ENCODE data around the gene LSMEM2.

LSMEM2 gene

DNA sequence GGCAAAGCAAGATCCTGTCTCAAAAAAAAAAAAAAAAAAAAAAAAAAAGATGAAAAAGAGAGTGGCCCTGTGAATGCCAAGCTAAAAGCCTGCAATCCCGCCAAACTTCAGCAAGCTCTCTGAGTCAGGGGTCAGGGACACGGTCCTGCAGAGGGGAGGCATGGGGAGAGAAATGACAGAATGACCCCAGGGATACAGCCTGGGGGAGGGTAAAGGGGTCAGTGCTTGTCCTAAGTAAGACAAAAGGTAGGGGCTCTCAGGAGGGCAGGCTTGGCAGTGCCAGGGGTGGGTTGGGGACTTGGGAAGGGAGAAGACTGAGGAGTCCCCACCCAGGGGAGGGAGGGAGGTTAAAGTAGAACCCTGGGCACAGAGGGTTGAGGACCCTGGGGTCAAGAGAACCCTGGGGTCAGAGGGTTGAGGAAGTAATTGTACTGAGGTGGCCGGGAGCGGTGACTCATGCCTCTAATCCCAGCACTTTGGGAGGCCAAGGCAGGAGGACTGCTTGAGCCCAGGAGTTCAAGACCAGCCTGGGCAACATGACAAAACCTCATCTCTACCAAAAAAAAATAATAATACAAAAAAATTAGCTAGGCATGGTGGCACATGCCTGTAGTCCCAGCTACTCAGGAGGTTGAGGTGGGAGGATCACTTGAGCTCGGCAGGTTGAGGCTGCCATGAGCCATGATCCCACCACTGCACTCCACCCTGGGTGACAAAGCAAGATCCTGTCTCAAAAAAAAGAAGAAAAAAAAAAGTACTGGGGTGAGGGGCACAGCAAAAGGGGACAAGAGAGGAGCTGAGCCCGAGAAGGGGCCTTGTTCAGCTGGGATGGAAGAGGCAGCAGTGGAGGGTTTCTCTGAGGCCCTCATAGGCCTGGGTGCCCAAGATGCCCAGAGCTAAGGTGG, 15.2 kb upstream of the LSMEM2 start:
- Mint-ChIP-seq H3K27me3 (peaks cover 48% of the 10 kb centered on the region), H3K4me1 (peaks cover 10% of the 10 kb centered on the region), H3K4me3 (no peak overlapping the region), H3K9me3 (no peaks in the 10 kb centered on the region), H3K27ac (peak overlapping the region; percentile 28), H3K36me3 (peaks cover 3% of the 10 kb centered on the region)
- CTCF ChIA-PET, result interaction anchor here (0.6 to 1.7 kb wide), 4 partner anchors 15 to 69 kb away, joined by 3 to 7 read pairs (median 4); partner anchors contain the start of gene GNAI2
- DNase-seq, result no peak

DNA sequence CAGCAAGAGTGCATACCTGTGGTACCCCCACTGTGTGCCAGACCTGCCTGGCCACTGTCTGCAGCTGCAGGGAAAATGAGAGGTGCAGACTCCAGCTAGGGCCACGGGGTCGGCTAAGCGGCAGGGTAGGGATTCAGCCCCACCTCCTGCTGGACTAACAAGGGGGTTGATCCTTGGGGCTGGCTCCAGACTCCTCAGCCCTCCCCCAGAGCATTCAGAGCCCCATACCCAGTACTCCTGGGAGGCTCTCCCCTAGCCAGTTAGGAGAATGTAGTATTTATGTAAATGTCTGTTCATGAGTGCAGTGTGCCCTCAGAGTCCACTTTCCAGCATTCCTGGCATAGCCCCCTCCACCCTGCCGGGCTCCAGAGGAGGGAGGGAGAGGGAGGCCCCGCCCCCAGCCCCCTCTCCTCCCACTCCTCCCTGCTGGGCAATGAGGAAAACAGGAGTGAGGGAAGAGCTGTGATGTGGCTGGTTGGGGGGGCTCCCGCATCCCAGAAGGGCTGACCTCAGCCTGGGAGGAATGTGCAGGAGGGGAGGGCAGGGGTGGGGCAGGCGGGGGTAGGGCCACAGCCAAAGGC, 14.4 kb upstream of the LSMEM2 start:
- Mint-ChIP-seq H3K9me3 (no peaks in the 10 kb centered on the region), H3K27ac (peak overlapping the region; percentile 28), H3K4me3 (no peak overlapping the region), H3K4me1 (peaks cover 7% of the 10 kb centered on the region), H3K27me3 (peaks cover 54% of the 10 kb centered on the region), H3K36me3 (no peaks in the 10 kb centered on the region)
- CTCF ChIA-PET, result interaction anchor here (0.6 to 1.7 kb wide), 4 partner anchors 10 to 36 kb away, joined by 3 to 5 read pairs (median 4); partner anchors contain the start of gene GNAI2
- no peak for DNase-seq

DNA sequence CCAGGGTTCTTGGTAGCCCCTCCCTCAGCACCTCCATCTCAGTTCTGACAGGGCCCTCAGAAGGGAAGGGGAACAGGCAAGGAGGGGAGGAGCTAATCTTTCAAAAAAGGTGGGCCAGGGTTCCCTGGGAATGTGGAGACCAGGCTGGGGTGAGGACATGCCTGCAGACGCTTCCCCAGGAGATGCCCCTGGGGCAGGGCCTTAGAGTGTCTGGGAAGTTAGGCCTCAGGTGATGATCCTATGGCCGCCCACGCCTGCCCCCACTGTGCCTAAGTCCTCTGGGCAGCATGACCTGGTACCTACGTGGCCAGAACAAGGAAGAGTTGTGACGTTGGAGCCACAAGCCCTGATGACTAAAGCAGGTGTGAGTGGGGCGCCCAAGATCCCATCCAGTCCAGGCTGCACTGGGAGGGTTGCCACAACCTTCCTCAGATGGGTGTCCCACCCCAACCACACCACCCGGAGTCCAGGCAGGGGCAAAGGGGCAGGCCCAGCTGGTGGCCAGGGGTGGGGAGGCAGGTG, 13.9 kb upstream of the LSMEM2 start:
- no peaks in the 10 kb centered on the region for H3K9me3 Mint-ChIP-seq
- H3K27ac Mint-ChIP-seq, result no peak overlapping the region
- CTCF ChIA-PET, result interaction anchor here (0.6 to 1.7 kb wide), 2 partner anchors 10 to 30 kb away, joined by 3 to 4 read pairs; partner anchors contain the start of gene GNAI2

DNA sequence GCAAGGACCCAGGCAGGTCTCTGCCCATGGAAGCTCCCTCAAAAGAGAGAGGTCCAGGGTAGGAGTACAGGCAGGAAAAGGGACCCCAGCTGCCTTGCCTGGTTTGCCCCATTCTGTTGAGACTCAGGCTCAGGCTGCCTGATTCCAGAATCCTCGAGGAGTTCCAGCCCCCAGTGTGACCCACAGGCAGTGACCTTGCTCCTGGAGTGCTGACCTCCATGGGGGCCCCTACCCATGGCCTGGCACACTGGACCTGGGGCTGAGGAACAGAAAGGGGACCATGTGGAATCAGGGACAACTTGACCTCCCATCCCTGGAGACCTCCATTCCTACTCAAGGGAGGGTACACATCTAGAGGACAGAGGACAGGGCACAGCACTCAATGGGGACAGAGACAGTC, 13.3 kb upstream of the LSMEM2 start:
- Mint-ChIP-seq H3K4me1 (peaks cover under 1% of the 10 kb centered on the region), H3K9me3 (no peaks in the 10 kb centered on the region), H3K36me3 (no peaks in the 10 kb centered on the region), H3K4me3 (no peak overlapping the region), H3K27me3 (peaks cover 63% of the 10 kb centered on the region), H3K27ac (no peak overlapping the region)
- CTCF ChIA-PET, result no interaction called here
- DNase-seq, result no peak

More for the DNA sequence above, 13.9 kb upstream of the LSMEM2 start:
- Mint-ChIP-seq H3K4me3 (no peak overlapping the region), H3K27me3 (peaks cover 59% of the 10 kb centered on the region), H3K36me3 (no peaks in the 10 kb centered on the region), H3K4me1 (peaks cover 3% of the 10 kb centered on the region)
- no peak for DNase-seq

DNA sequence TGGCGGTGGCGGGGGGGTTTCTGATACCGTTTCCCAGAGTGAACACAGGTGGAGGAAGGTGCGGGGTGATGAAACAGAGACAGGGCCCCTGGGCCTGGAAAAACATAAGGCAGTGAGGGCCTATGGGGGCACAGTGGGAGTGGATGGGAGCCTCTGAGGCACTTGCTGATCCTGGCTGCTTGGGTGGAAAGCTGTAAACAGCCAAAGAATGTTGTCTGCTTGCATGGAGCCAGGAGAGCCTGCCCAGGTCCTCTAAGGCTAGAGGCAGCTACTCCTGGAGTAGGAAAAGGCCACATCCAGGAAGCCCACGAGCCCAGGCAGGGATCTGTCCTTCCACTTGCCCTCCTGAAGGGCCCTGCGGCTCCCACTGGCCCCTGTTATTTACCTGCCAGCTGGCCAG, 12.9 kb upstream of the LSMEM2 start:
- H3K9me3 Mint-ChIP-seq, result no peaks in the 10 kb centered on the region
- peaks cover 66% of the 10 kb centered on the region for H3K27me3 Mint-ChIP-seq
- no peak for DNase-seq
- no peak overlapping the region for H3K4me3 Mint-ChIP-seq
- H3K4me1 Mint-ChIP-seq, result no peaks in the 10 kb centered on the region
- H3K27ac Mint-ChIP-seq, result no peak overlapping the region
- H3K36me3 Mint-ChIP-seq, result no peaks in the 10 kb centered on the region
- CTCF ChIA-PET, result no interaction called here

DNA sequence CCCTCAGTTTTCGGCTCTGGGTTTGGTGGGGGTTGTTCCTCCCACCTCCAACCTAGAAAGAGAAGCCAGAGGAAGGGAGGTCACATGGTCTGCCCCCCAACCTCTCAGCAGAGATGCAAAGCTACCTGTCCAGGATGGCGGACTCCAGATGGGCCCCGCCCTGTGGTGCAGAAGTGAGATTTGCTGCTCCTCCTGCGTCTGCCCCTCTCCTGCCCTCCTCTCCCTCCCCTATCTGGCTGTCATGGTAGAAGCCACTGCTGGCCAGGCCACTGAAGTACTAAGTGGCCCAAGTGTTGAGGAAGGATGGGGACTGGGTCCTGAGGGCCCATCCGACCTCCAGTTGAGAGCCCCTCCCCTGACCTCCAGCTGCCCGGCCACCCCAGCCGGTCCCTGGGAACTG, 12.1 kb upstream of the LSMEM2 start:
- Mint-ChIP-seq H3K36me3 (no peaks in the 10 kb centered on the region), H3K4me3 (no peak overlapping the region), H3K9me3 (no peaks in the 10 kb centered on the region), H3K27ac (no peak overlapping the region), H3K4me1 (peaks cover under 1% of the 10 kb centered on the region), H3K27me3 (peaks cover 74% of the 10 kb centered on the region)
- DNase-seq, result no peak
- CTCF ChIA-PET, result interaction anchor here (1.0 to 1.9 kb wide), 4 partner anchors 9 to 41 kb away, joined by 3 to 8 read pairs (median 3); no protein-coding TSS in a partner anchor

DNA sequence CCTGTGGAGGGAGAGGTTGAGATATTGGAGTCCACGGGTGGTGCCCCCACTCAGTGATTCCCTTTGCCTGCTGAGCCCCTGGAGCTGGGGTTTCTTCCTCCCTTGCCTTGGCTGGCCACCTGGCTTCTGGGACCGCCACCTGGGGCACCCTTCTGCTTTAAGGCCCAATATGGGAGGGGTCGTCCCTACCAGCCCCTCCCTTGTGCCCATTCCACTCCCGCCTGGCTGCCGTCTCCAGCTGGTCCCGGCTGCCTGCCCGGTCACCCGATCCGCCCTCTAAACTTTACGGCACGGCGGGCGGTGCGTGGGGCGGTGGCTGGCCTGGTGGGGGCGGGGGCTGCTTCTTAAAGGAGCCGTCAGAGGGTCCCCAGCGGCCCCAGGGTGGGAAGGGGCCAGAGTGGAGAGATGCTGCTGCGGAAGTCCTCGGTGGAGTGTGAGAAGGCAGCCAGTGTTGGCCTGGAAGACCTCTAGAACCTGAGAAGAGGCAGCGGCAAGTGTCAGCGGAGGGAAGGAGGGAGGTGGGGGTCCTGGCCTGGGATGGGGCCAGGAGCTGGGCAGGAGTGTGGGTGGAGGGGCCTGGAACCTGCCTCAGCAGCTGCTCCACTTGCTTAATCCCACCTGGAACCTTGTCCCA, 11.5 kb upstream of the LSMEM2 start:
- no peaks in the 10 kb centered on the region for H3K9me3 Mint-ChIP-seq
- no peak overlapping the region for H3K27ac Mint-ChIP-seq
- DNase-seq, result no peak

DNA sequence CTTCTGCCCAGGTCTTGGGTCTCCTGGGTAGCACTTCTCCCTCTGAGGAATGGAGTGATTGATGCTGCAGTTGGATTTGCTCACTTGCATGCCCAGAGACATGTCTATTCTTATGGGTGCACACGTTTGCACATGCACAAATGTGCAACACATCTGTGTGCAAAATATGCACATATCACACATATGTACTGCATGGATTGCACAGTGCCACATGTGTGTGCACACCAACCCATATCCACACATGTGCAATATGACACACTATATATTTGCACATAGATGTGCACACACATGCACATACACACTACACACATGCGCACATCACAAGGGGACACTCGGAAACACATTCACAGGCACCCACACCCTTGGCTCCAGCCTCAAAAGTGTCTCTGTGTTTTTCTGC, 10.6 kb upstream of the LSMEM2 start:
- CTCF ChIA-PET, result interaction anchor here (1.5 to 1.9 kb wide), 2 partner anchors 38 to 42 kb away, joined by 3 to 8 read pairs; no protein-coding TSS in a partner anchor
- Mint-ChIP-seq H3K27me3 (peaks cover 78% of the 10 kb centered on the region), H3K27ac (no peak overlapping the region), H3K4me3 (no peak overlapping the region), H3K4me1 (peaks cover 9% of the 10 kb centered on the region), H3K36me3 (no peaks in the 10 kb centered on the region), H3K9me3 (no peaks in the 10 kb centered on the region)
- no peak for DNase-seq

More for the DNA sequence above, 11.5 kb upstream of the LSMEM2 start:
- H3K36me3 Mint-ChIP-seq, result no peaks in the 10 kb centered on the region
- peaks cover 3% of the 10 kb centered on the region for H3K4me1 Mint-ChIP-seq
- H3K4me3 Mint-ChIP-seq, result no peak overlapping the region
- CTCF ChIA-PET, result interaction anchor here (0.5 to 1.9 kb wide), 5 partner anchors 10 to 41 kb away, joined by 3 to 8 read pairs (median 3); no protein-coding TSS in a partner anchor
- peaks cover 74% of the 10 kb centered on the region for H3K27me3 Mint-ChIP-seq

DNA sequence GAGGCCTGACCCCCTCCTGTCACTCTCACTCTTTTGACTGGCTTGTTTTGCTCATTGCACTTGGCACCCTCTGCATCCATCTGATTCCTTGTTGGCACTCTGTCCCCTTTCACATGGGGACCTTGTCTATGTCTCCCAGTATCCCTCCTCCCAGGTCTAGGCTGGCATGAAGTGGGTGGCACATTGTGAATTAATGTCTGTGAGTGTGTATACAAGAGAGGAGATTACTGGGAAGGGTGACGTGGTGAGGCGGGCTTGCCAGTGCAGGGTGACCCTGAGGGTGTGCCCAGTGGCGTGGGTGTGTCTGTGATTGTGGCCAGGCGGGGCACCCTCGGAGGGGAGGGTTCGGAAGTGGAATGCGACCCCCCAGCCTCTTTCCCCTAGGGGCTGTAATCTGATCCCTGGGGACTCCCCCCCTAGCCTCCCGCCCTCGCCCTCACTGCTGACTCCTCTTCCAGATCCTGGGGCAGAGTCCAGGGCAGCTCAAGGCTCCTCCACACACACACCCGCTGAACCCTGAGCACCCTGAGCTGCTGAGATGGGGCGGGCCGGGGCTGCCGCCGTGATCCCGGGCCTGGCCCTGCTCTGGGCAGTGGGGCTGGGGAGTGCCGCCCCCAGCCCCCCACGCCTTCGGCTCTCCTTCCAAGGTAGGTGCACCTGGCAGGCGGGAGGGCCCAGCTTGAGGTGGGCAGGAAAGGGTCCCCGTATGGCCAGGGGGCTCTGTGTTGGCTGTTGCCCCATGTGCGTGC, 10.0 kb upstream of the LSMEM2 start, which contains the start of gene SEMA3B:
Gene SEMA3B (plus strand): TSS at position 445 of the 749 bp plus-strand sequence. CDS start 94 bp downstream, at position 539.
- CTCF ChIA-PET, result interaction anchor here (0.8 to 4.2 kb wide), 5 partner anchors 9 to 74 kb away, joined by 3 to 24 read pairs (median 4); no protein-coding TSS in a partner anchor
- Mint-ChIP-seq H3K9me3 (no peaks in the 10 kb centered on the region), H3K27me3 (peaks cover 84% of the 10 kb centered on the region), H3K27ac (no peak within 1 kb of the TSS), H3K36me3 (no peaks in the 10 kb centered on the region), H3K4me1 (peaks cover 11% of the 10 kb centered on the region), H3K4me3 (no peak within 1 kb of the TSS)
- DNase-seq, result no peak

DNA sequence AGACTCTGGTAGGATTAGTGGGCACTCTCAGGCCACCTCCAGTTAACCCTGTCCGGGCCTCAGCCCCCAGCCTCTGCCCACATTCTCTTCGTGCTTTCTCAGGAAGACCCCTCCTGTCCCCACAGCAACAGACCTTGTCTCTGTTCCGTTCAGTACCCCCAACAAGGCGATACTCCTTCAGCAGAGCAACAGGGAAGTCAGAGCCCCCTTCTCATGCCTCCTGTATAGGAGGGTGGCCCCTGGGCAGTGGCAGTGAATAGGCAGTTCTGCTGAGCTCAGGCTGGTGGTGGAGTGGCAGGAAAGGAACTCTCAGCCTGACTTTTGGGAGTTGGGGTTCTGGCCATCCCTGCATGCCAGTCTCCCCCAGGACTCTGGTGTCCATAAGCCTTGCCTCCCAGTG, 9.4 kb upstream of the LSMEM2 start:
- H3K4me1 Mint-ChIP-seq, result peaks cover 17% of the 10 kb centered on the region
- H3K27me3 Mint-ChIP-seq, result peaks cover 85% of the 10 kb centered on the region
- CTCF ChIA-PET, result interaction anchor here (0.8 to 4.2 kb wide), 4 partner anchors 12 to 75 kb away, joined by 4 to 24 read pairs (median 4); no protein-coding TSS in a partner anchor
- peaks cover 1% of the 10 kb centered on the region for H3K36me3 Mint-ChIP-seq
- no peak overlapping the region for H3K27ac Mint-ChIP-seq
- no peaks in the 10 kb centered on the region for H3K9me3 Mint-ChIP-seq
- no peak overlapping the region for H3K4me3 Mint-ChIP-seq
- no peak for DNase-seq

DNA sequence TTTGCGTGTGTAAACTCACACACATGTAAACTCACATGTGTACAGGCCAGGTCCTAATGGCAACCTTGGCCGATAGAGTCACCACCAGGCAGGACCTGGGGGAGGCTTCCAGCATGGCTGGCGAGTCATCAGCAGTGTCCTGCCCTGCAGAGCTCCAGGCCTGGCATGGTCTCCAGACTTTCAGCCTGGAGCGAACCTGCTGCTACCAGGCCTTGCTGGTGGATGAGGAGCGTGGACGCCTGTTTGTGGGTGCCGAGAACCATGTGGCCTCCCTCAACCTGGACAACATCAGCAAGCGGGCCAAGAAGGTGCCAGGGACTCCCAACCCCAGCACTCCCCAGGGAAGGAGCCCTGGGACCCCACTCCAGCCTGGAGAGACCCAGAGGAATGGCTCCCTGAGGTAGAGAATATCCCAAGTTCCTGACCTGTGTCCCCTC, 8.9 kb upstream of the LSMEM2 start:
- Mint-ChIP-seq H3K27ac (no peak overlapping the region), H3K4me1 (peaks cover 20% of the 10 kb centered on the region), H3K27me3 (peaks cover 88% of the 10 kb centered on the region), H3K9me3 (no peaks in the 10 kb centered on the region), H3K4me3 (no peak overlapping the region), H3K36me3 (peaks cover 1% of the 10 kb centered on the region)
- no peak for DNase-seq
- CTCF ChIA-PET, result interaction anchor here (0.8 to 4.2 kb wide), 6 partner anchors 12 to 78 kb away, joined by 4 to 24 read pairs (median 8); partner anchors contain the start of gene GNAT1

DNA sequence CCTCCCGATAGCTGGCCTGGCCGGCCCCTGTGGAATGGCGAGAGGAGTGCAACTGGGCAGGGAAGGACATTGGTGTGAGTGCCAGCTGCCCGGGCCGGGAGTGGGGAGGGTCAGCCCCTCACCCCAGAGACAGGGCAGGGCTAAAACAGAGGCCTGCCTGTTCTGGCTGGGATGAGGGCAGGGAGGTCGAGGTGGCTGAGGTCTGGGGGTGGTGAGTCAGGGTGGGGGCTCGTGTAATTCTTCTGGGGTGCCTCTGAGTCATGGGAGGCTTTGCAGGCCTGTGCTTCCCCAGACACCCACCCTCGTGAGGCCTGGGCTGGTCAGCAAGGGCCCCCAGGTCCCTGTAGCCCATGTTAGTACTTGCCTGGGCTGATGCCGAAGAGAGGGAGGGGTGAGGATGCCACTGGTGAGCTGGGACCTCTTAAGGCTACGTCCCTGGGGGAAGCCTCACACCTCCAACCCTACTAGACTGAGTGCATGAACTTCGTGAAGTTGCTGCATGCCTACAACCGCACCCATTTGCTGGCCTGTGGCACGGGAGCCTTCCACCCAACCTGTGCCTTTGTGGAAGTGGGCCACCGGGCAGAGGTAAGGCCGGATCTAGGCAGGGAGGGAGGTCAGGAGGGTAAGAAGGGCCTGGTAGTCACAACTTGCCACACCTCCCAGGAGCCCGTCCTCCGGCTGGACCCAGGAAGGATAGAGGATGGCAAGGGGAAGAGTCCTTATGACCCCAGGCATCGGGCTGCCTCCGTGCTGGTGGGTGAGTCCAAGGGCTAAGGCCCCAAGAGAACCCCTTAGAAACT, 8.3 kb upstream of the LSMEM2 start:
- Mint-ChIP-seq H3K9me3 (no peaks in the 10 kb centered on the region), H3K4me3 (no peak overlapping the region), H3K4me1 (peaks cover 26% of the 10 kb centered on the region), H3K27me3 (peaks cover 88% of the 10 kb centered on the region), H3K36me3 (peaks cover 1% of the 10 kb centered on the region), H3K27ac (no peak overlapping the region)
- DNase-seq, result no peak
- CTCF ChIA-PET, result interaction anchor here (1.6 to 4.2 kb wide), 5 partner anchors 13 to 79 kb away, joined by 4 to 24 read pairs (median 12); partner anchors contain the start of gene GNAT1

Data from activated naive CD4-positive, alpha-beta T cell treated with anti-CD3 and anti-CD28 coated beads, Interleukin-2, amount 10 ng/mL, durations not matched to agents 7 days and 5 days (primary cell).